BE2C (cell line): ENCODE data around the gene FBLN2.

Source experiments
- DNase-seq: peaks from one replicate; pipeline ENCODE4 v3.0.0-alpha.2; 2020
- H3K27me3 ChIP-seq: fragments of 250-450 bp; sonication (Bioruptor Pico); 2 replicates; pipeline ENCODE4 v1.5.1; 2020; ENCODE audit warnings: mild to moderate bottlenecking
- H3K36me3 ChIP-seq: fragments of 250-450 bp; sonication (Bioruptor Pico); 2 replicates; pipeline ENCODE4 v1.5.1; 2020; ENCODE audit warnings: mild to moderate bottlenecking
- H3K4me1 ChIP-seq: fragments of 250-450 bp; sonication (Bioruptor Pico); 2 replicates; pipeline ENCODE4 v1.5.1; 2020
- H3K4me3 ChIP-seq: 2 replicates; pipeline ENCODE4 v1.5.1; 2011; ENCODE audit warnings: low read depth, low read length
- H3K9me3 ChIP-seq: fragments of 250-450 bp; sonication (Bioruptor Pico); 2 replicates; pipeline ENCODE4 v1.5.1; 2020
- TF ChIP-seq, protein P1 (sequence below): IDR thresholded peaks from 2 replicates; pipeline ENCODE4 v1.5.1; 2012; ENCODE audit warnings: mild to moderate bottlenecking, low read depth, low read length

FBLN2 gene

DNA sequence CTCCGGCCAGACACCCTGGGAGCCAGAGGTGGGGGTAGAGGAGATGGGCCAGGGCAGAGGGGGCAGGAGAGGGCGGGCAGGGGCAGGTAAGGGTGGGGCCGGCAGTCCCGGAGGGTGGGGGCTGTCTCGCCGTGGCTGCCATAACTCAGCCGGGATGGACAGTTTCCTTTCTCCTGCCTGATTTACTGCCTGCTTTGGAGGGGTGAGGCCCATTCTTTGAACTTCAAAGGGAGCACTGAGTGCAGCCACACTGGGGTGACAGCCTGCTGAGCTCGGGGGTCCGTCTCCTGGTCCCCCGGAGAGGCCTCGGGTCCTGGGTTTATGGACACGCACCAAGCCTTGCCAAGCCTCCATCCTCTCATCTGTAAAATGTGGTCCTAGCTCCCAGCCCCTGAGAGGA, 135.4 kb downstream of the FBLN2 start:
- Histone ChIP-seq H3K36me3 (no peaks in the 10 kb centered on the region), H3K9me3 (no peaks in the 10 kb centered on the region), H3K4me3 (no peak overlapping the region), H3K4me1 (no peaks in the 10 kb centered on the region), H3K27me3 (no peaks in the 10 kb centered on the region; the same call in 1 of the 2 replicates)
- DNase-seq = no peak
- TF ChIP-seq, protein P1, sequence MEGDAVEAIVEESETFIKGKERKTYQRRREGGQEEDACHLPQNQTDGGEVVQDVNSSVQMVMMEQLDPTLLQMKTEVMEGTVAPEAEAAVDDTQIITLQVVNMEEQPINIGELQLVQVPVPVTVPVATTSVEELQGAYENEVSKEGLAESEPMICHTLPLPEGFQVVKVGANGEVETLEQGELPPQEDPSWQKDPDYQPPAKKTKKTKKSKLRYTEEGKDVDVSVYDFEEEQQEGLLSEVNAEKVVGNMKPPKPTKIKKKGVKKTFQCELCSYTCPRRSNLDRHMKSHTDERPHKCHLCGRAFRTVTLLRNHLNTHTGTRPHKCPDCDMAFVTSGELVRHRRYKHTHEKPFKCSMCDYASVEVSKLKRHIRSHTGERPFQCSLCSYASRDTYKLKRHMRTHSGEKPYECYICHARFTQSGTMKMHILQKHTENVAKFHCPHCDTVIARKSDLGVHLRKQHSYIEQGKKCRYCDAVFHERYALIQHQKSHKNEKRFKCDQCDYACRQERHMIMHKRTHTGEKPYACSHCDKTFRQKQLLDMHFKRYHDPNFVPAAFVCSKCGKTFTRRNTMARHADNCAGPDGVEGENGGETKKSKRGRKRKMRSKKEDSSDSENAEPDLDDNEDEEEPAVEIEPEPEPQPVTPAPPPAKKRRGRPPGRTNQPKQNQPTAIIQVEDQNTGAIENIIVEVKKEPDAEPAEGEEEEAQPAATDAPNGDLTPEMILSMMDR = no peak

DNA sequence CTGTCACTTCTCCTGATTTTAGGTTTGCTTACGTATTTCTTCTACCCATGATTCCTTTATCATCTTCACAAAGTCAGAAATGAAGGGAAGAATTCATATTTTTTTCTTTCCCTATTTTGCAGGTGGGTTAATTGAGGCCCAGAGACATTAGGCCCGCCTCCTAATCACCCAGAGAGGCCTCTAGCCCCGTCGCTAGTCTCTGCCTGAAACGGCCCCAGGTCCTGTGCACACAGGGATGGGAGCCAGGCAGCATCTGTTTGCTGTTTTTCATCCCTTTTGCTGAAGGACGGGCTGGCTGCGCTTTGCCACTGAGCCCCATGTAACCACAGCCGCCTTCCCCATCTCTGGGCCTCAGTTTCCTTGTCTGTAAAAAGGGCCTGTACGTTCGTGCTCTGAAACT, 135.9 kb downstream of the FBLN2 start:
- Histone ChIP-seq H3K36me3 (no peaks in the 10 kb centered on the region), H3K27me3 (no peaks in the 10 kb centered on the region; the same call in 1 of the 2 replicates), H3K4me3 (no peak overlapping the region), H3K9me3 (no peaks in the 10 kb centered on the region), H3K4me1 (no peaks in the 10 kb centered on the region)
- TF ChIP-seq, protein P1 = no peak
- DNase-seq = no peak

DNA sequence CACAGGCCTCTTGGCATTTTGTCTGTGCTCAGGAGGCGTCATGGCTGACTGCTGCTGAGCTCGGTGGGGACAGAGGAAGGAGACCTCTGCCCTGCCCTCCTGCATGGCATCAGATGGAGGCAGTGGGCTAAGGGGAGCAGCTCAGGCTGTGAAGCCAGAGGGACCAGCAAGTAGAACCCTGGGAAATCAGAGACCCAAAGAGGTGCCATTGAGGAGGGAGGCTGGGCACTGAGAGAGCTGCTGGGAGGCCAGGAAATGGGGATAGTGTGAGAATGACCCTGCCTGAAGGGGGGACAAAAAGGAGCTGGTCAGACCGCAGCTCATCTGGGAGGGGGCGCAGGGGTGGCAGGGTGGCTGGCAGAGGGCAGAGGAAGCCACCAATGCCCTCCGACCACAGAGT, 136.8 kb downstream of the FBLN2 start:
- no peak for DNase-seq
- H3K36me3 ChIP-seq = no peaks in the 10 kb centered on the region
- TF ChIP-seq, protein P1 = no peak
- no peak overlapping the region for H3K4me3 ChIP-seq
- H3K9me3 ChIP-seq = no peaks in the 10 kb centered on the region
- no peaks in the 10 kb centered on the region for H3K4me1 ChIP-seq
- H3K27me3 ChIP-seq = no peaks in the 10 kb centered on the region; the same call in 1 of the 2 replicates

DNA sequence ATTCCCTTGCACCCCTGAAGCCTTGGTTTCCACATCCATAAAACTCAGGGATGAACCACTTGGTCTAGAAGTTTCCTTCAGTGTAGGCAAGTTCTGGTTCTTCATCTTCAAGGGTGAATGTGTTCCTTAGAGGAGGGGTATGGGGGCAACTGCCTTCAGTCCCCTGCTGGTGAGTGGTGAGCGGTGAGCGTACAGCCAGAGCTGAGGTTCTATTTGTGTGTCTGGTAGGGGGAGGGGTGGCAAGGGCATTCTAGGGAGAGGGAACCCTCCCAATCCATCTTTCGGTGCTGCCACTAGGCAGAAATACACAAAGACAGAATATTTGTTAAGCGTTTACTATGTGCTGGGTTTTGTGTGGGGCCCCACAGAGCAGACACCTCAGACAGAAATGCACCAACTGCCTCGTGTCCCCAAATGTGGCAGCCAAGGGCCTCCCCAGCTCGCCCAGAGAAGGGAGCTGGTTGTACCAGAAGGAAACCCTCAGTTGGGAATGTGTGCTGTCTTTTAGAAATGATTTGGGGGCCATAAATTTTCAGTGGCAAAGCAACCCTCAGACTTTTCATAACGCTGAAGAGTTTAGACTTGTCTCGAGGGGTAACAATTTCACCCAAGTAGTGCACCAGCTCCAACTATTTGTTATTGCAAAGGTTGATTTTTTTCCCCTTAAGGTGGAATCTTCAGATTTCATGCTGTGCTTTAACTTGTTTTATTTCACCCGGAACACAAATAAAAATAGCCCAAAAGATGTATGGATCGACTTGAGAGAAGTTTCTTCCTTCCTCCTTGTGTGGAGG, 137.6 kb downstream of the FBLN2 start:
- no peaks in the 10 kb centered on the region; the same call in 1 of the 2 replicates for H3K27me3 ChIP-seq
- no peak for DNase-seq
- H3K4me1 ChIP-seq = no peaks in the 10 kb centered on the region
- H3K36me3 ChIP-seq = no peaks in the 10 kb centered on the region
- H3K9me3 ChIP-seq = no peaks in the 10 kb centered on the region
- TF ChIP-seq, protein P1 = no peak
- no peak overlapping the region for H3K4me3 ChIP-seq

DNA sequence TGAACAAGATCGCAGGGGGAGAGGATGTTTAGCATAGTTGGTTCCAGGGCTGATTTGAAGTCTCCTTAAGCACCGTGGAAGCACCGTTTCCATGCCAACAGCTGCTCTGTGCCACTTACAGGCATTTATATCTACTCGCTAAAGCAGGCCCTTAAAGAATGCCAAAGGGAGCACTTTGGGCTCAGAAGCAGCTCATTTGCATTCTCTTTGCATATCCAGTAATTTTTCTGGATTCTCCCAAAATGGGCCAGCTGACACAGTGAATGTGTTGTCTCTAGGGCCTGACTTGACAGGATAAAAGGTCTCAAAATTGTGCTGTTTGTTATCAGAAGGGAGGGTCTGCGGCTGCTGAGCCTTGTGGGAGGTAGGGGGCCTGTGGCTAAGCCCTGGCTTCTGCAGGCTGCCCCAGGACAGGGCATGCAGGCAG, 138.6 kb downstream of the FBLN2 start:
- H3K36me3 ChIP-seq = no peaks in the 10 kb centered on the region
- no peaks in the 10 kb centered on the region for H3K4me1 ChIP-seq
- TF ChIP-seq, protein P1 = no peak
- no peak for DNase-seq
- H3K4me3 ChIP-seq = no peak overlapping the region
- no peaks in the 10 kb centered on the region for H3K9me3 ChIP-seq
- H3K27me3 ChIP-seq = no peaks in the 10 kb centered on the region; the same call in 1 of the 2 replicates
